ENCODE measurements around the gene MAP1LC3A.
A peak's percentile ranks its signal among the peaks of the same experiment; 100 is the strongest.

The MAP1LC3A gene

DNA sequence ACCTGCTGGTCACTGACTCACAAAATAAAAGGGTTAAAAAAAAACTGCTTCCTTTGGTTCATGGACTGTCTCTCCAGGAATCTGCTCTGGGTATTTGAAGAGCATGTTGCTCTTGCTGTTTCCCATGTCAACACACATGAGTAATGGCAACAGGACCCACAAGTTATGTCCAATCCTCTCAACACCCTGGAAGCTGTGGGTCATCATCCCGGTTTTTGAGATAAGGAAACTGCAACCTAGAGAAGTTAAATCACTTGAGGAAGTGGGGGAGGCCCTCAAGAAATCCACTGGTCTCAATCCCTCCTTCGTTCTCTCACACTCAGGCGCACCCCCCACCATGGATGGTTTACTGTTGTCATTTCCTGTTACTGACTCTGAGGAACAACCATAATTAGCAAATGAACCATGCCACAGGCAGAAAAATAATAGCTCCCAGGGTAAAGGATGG lies 12.4 kb downstream of the MAP1LC3A start:
- Mint-ChIP-seq H3K36me3 (ENCODE audit: low read depth) (peaks cover 63% of the 10 kb centered on the region), H3K27ac (peak overlapping the region; percentile 85), H3K9me3 (no peaks in the 10 kb centered on the region), H3K4me1 (ENCODE audit: low read depth) (peaks cover 10% of the 10 kb centered on the region), H3K27me3 (no peaks in the 10 kb centered on the region), H3K4me3 (no peak overlapping the region)
- no peak for DNase-seq

DNA sequence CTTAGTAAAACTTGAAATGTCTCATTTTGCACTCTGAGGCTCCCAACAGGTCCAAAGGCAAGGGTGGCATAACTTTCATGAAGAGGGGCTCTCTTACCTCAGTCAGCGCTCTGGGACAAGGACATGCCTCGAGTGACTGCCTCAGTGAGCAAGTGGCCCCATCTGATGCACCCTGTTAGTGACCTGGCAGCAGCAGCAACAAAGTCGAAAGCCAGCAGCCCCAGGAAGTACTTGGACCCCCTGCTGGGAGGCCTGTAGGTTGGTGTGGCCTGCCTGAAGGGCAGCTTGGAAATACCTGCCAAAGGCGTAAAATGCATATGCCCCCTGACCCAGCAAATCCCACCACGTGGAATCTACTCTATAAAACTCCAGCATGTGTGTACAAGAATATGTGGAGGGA lies 13.2 kb downstream of the MAP1LC3A start:
- Mint-ChIP-seq H3K9me3 (no peaks in the 10 kb centered on the region), H3K27ac (peak overlapping the region; percentile 85)

DNA sequence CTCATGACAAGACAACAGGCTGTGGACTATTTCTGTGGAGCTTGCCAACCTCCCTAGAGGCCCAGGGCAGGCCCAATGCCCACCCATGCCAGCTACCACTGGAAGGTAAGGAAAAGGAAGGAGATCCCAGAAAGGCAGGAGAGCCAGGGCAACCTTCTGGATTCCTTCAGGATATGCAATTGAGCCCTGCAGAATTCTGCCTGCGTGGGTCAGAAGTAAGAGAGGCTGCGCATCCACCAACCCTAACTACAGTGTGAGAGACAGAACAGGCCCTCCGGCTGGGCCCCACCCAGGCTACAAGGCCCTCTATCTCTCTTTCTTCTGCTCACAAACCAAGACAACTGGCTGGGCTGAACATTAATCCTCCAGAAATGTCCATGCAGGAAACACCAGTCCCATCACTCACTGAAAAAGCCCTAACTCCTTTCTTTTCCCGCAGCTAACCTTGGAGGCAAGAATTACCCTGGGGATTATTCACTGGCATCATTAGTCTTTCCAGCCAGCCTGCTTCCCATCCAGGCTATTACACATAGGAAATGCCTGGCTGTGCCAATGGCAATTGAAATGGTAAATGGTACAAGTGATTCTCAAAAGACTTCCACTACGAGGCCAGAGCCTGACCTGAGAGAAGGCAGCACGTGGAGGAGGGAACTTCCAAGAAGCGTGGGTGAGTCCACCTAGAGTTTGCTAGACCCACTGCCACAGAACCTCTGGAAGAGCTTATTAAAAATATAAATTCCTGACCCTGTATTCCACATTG lies 15.2 kb downstream of the MAP1LC3A start:
- peaks cover 10% of the 10 kb centered on the region for H3K4me1 Mint-ChIP-seq (ENCODE audit: low read depth)
- H3K4me3 Mint-ChIP-seq: no peak overlapping the region
- DNase-seq: no peak
- H3K27ac Mint-ChIP-seq: peak overlapping the region; percentile 34
- peaks cover 52% of the 10 kb centered on the region for H3K36me3 Mint-ChIP-seq (ENCODE audit: low read depth)
- H3K27me3 Mint-ChIP-seq: no peaks in the 10 kb centered on the region
- H3K9me3 Mint-ChIP-seq: no peaks in the 10 kb centered on the region

More for the DNA sequence above, 13.2 kb downstream of the MAP1LC3A start:
- H3K4me3 Mint-ChIP-seq: no peak overlapping the region
- peaks cover 10% of the 10 kb centered on the region for H3K4me1 Mint-ChIP-seq (ENCODE audit: low read depth)
- H3K27me3 Mint-ChIP-seq: no peaks in the 10 kb centered on the region
- peaks cover 61% of the 10 kb centered on the region for H3K36me3 Mint-ChIP-seq (ENCODE audit: low read depth)
- no peak for DNase-seq

DNA sequence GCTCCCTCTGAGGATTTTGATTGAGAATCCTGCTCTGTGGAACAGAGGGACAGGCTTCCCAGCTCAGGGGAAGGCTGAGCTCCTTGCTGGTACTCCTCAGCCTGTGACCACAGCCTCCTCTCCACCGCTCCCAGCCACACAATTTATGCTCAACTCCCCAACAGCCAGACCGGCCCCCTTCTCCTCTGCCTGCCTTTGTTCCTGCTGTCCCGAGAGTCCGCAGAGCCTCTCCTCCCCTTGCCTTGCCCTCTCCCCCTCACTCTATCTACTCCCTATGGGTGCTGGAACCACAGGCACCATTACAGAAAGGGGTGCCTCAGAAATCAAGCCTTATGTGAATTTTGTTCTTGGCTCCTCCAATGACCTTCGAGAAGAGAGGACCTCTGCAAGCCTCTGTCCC lies 15.9 kb downstream of the MAP1LC3A start:
- Mint-ChIP-seq H3K4me1 (ENCODE audit: low read depth) (peaks cover 10% of the 10 kb centered on the region), H3K27ac (no peak overlapping the region), H3K27me3 (no peaks in the 10 kb centered on the region), H3K4me3 (no peak overlapping the region), H3K36me3 (ENCODE audit: low read depth) (peaks cover 56% of the 10 kb centered on the region), H3K9me3 (no peaks in the 10 kb centered on the region)
- no peak for DNase-seq

DNA sequence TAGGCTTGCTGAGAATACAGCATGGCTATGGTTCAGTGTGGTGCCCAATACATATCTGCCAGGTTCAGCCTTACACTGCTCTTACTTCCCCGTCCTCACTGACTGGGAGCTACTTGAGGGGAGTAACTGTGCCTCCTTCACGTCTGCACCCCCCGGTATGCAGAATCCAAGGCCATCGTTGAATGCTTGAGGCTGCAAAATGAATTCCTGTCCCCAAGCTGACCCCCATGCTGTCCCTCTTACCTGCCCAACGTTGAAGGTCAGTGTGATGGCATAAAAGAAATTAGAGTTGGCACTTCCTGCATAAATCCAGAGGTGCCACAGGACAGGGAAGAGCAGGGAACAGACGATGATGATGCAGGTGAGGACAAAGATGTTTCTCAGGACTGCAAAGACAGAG lies 16.3 kb downstream of the MAP1LC3A start:
- H3K9me3 Mint-ChIP-seq: no peaks in the 10 kb centered on the region
- no peak for DNase-seq
- no peak overlapping the region for H3K27ac Mint-ChIP-seq
- H3K27me3 Mint-ChIP-seq: no peaks in the 10 kb centered on the region
- peaks cover 13% of the 10 kb centered on the region for H3K4me1 Mint-ChIP-seq (ENCODE audit: low read depth)
- H3K4me3 Mint-ChIP-seq: no peak overlapping the region
- H3K36me3 Mint-ChIP-seq (ENCODE audit: low read depth): peaks cover 58% of the 10 kb centered on the region

DNA sequence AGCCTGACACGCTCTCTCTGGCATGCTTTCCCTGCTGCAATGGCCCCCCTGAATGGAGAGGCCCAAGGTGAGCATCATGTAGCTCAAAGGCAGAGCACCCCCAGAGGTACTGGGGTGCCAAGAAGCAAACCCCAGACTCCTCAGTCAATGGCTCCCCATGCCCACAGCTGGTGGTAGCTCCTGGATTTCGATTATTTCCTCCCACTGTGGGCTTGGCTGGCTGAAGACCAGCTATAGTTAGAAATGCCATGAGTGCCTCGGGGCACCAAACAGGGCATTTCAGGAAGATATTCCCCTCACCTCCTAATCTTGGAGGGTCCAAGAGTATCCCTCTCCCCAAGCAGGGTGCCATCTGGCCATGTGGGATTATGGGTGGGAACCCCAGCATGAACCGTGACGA lies 16.8 kb downstream of the MAP1LC3A start:
- Mint-ChIP-seq H3K27ac (no peak overlapping the region), H3K4me3 (no peak overlapping the region), H3K4me1 (ENCODE audit: low read depth) (peaks cover 17% of the 10 kb centered on the region), H3K36me3 (ENCODE audit: low read depth) (peaks cover 60% of the 10 kb centered on the region), H3K27me3 (no peaks in the 10 kb centered on the region), H3K9me3 (no peaks in the 10 kb centered on the region)
- no peak for DNase-seq

DNA sequence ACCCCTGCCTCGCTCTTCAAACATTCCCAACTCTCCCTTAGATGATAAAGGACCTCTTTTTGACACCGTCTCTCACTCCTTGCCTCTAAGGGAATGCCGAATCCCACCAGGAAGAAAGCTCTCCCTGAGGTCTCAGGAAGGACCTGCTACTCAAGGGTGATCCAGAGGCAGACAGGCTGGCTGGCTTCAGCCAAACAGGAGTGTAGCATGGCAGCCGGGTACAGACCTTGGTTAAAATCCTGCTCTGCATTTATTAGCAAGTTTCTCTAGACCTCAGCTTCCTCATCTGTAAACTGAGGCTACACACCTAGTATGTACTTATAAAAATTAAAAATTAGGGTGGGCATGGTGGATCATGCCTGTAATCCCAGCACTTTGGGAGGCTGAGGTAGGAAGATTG lies 17.2 kb downstream of the MAP1LC3A start:
- Mint-ChIP-seq H3K4me3 (no peak overlapping the region), H3K27me3 (no peaks in the 10 kb centered on the region), H3K27ac (no peak overlapping the region)

DNA sequence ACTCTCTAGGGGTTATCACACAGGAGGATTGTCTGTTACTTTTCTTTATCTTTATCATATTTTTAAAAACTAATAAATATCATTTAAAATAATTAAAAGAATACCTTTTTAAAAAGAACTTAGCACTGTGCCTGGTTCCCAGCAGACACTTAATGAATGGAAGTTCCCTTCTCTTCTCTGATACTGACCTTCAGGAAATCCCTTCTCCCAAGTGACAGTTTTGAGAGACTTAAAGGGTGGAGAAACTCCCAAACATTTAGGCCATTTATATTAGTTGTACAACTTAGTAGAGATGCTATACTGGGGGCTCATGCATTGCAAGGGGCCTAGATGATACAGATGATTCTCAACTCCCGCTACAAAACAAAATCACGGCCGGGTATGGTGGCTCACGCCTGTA lies 18.5 kb downstream of the MAP1LC3A start:
- Mint-ChIP-seq H3K27me3 (no peaks in the 10 kb centered on the region), H3K4me3 (no peak overlapping the region), H3K4me1 (ENCODE audit: low read depth) (peaks cover 24% of the 10 kb centered on the region), H3K36me3 (ENCODE audit: low read depth) (peaks cover 65% of the 10 kb centered on the region), H3K27ac (no peak overlapping the region), H3K9me3 (no peaks in the 10 kb centered on the region)
- DNase-seq: no peak

More for the DNA sequence above, 17.2 kb downstream of the MAP1LC3A start:
- peaks cover 21% of the 10 kb centered on the region for H3K4me1 Mint-ChIP-seq (ENCODE audit: low read depth)
- H3K9me3 Mint-ChIP-seq: no peaks in the 10 kb centered on the region
- H3K36me3 Mint-ChIP-seq (ENCODE audit: low read depth): peaks cover 63% of the 10 kb centered on the region
- DNase-seq: no peak

DNA sequence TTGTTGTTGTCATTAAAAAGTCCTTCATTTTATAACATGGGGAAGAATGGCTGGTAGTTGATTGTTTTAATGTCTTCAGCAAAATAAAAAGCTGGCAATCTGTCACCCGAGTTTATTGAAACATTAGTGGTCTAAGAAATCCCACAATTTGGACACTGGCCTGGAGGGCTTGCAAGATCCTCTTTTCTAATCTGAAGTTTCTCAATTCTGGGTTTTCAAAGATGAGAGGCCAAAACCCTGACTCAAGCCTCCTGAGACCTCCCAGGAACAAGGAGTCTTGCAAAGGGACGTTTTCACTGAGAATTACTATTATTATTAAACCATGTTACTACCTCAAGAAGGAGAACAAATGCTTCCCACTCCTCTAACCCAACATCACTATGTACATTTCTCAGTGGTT lies 19.5 kb downstream of the MAP1LC3A start:
- H3K27ac Mint-ChIP-seq: no peak overlapping the region
- no peak for DNase-seq
- H3K36me3 Mint-ChIP-seq (ENCODE audit: low read depth): peaks cover 68% of the 10 kb centered on the region
- no peak overlapping the region for H3K4me3 Mint-ChIP-seq
- H3K27me3 Mint-ChIP-seq: no peaks in the 10 kb centered on the region
- no peaks in the 10 kb centered on the region for H3K9me3 Mint-ChIP-seq
- peaks cover 29% of the 10 kb centered on the region for H3K4me1 Mint-ChIP-seq (ENCODE audit: low read depth)

DNA sequence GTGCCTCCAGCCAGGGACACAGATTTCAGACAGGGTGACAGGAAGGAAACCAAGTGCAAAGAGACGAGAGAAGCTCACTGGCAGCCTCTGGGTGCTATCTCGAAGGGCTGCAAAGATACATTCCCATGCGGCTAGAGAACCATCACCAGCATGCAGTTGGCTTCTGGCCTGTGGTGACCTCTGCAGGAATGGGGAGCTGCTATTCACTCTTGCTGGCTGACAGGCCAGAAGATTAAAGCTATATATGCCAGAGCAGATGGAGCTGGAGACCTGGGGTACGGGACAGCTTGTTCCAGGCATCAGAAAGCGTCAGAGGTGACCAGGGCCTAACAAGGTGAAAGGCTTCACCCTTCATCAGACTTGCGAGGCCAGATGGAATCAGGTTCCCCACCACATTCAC lies 20.0 kb downstream of the MAP1LC3A start:
- Mint-ChIP-seq H3K4me3 (no peak overlapping the region), H3K4me1 (ENCODE audit: low read depth) (peaks cover 29% of the 10 kb centered on the region), H3K9me3 (no peaks in the 10 kb centered on the region), H3K27me3 (no peaks in the 10 kb centered on the region), H3K27ac (no peak overlapping the region), H3K36me3 (ENCODE audit: low read depth) (peaks cover 69% of the 10 kb centered on the region)
- no peak for DNase-seq

DNA sequence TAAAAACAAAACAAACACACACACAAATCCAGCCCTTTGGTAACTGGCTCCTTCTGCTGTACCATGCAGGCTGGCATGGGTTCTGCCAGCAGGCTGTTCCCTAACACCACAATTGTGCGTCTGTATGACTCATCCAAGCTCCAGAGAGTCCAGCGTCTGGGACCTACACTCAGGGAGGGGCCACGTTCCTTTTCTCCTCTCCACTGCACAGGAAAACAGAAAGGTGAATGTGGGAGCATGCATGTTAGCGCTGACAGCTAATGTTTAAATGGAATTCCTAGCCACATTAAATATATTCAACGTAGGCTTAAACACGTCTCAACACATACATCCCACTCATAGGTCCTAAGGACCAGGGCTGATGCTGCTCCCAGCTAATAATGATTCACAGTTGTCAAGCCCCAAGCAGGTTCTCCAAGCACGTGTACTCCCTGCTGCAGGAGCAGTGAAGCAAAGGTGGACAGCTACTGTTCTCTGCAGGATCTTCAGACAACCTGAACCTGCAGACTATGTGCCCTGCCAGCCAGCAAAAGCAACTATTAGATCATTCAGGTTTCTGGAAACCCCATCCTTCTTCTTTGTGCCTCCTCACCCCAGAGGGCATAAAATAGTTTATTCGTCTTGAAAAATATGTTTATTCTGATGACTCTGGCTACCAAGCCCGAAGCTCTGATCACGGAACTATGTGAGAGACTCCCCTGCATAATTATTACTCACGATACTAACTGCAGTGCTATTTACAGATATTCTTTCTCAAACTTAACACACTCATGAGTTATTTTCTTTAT lies 20.9 kb downstream of the MAP1LC3A start:
- peaks cover 29% of the 10 kb centered on the region for H3K4me1 Mint-ChIP-seq (ENCODE audit: low read depth)
- H3K27ac Mint-ChIP-seq: no peak overlapping the region
- H3K27me3 Mint-ChIP-seq: no peaks in the 10 kb centered on the region
- H3K4me3 Mint-ChIP-seq: no peak overlapping the region
- peaks cover 69% of the 10 kb centered on the region for H3K36me3 Mint-ChIP-seq (ENCODE audit: low read depth)
- H3K9me3 Mint-ChIP-seq: no peaks in the 10 kb centered on the region
- no peak for DNase-seq

DNA sequence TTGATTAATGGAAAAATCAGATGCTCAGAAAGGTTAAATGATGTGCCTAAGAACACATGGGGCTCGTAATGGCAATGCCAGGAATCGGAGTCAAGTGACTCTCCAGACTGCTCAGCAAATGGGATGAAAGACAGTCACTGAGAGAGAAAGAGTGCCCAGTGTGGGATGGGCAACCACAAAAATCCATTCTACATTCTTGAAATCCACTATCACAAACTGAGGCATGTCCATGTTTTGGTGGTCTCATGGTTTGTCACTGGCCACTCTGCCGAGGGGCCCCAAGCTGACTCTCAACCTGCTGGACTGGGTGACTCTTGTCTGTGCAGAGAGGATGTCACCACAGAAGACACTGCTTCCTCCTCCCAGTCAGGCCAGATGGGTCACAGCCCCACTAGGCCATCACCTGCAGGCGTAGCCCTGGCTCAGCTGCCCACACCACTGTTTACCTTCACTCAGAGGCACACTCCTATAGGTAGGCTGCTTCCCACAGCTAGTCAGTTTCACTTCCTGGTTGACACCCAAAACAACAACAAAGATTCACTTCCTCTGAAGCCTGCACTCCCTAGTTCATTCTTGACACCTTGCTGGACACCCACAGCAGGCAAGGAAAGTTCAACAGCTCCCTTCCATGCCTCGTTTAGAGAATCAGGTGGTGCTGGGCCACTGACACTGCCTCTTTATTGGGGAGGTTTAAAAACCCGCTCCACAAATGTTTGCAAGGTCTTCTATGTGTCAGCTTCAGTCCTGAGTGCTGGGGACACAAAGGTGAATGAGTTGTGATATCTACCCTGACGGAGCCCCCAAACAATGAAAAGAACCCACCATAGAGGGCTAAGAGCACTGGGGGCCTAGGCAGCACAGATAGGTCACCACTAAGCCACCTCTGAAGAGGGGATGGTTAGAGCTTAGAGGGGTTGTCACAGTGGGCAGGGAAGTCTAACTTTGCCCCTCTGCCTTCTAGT lies 21.7 kb downstream of the MAP1LC3A start:
- DNase-seq: no peak
- Mint-ChIP-seq H3K4me3 (no peak overlapping the region), H3K9me3 (no peaks in the 10 kb centered on the region), H3K4me1 (ENCODE audit: low read depth) (peaks cover 29% of the 10 kb centered on the region), H3K36me3 (ENCODE audit: low read depth) (peaks cover 68% of the 10 kb centered on the region), H3K27me3 (no peaks in the 10 kb centered on the region), H3K27ac (peak overlapping the region; percentile 77)

DNA sequence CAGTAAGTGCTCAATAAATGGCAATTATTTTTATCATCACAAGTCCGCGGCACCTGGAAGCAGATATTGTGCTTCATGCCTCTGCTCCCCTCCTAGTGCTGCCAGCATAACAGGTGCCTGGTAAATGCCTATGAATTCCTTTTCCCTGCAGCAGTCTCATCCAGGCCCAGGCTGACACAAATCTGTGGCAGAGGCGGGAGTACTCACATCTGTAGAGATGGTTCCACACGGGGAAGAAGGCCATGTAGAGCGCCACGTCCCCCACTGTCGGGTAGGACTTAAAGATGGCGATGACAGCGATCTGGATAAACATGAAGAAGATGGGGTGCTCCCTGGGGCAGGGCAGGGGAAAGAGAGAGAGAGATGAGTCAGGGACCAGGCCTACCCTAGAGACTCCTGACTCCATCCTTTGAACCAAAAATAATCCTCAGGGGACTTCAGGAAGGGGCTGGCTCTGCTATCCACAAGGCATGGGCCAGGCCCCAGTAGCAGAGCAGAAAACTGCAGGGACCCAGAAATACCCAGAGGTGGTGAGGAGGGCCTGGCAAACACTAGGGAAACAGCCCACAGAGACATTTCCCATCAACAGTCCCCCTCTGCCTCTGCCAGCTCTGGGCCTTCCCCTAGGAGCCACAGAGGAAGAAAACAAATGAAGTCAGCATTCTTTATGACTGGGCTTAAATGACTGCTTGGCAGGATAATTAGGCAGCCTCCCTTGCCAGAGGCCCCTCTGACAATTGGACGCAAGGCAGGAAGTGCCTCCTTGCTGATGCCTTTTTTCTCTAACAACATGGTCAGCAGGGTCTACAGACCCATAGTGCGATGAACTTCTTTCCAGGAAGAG lies 23.0 kb downstream of the MAP1LC3A start:
- Mint-ChIP-seq H3K9me3 (no peaks in the 10 kb centered on the region), H3K27me3 (no peaks in the 10 kb centered on the region), H3K4me1 (ENCODE audit: low read depth) (peaks cover 29% of the 10 kb centered on the region), H3K27ac (peak overlapping the region; percentile 92), H3K36me3 (ENCODE audit: low read depth) (peaks cover 75% of the 10 kb centered on the region), H3K4me3 (no peak overlapping the region)
- DNase-seq: no peak

Measured in activated T-cell treated with anti-CD3 and anti-CD28 coated beads, Interleukin-2, amount 50 U/mL, for 24 hours (primary cell).